GM23338 (cell line): Measurements from ENCODE around the gene TMEM213. TPM values are rescaled to one million over a fixed set of nuclear protein-coding genes. Genes with fewer than 3 reads are reported as not detected.

Source experiments
- ATAC-seq: fragments of 200-7000 bp; cut with Tn5 transposase; 3 replicates; pipeline ENCODE4 v1.9.1; 2020
- DNase-seq: peaks from one replicate; pipeline ENCODE4 v3.0.0-alpha.2; 2015; ENCODE audit warnings: low spot score
- H2AFZ ChIP-seq: fragments of 200-600 bp; sonication (generic); 2 replicates; pipeline ENCODE4 v1.8.0; 2016; ENCODE audit warnings: antibody characterized with exemption, mild to moderate bottlenecking, moderate library complexity
- H3F3A ChIP-seq: fragments of 200-600 bp; sonication (generic); replicated peaks from 2 replicates; pipeline ENCODE4 v1.8.0; 2017; ENCODE audit warnings: antibody characterized with exemption, mixed run types, low read depth
- H3K27ac ChIP-seq: fragments of 200-600 bp; sonication (generic); 2 replicates; pipeline ENCODE4 v1.6.1; 2016; ENCODE audit warnings: low read depth
- H3K27me3 ChIP-seq: fragments of 200-600 bp; sonication (generic); 2 replicates; pipeline ENCODE4 v1.8.0; 2016; ENCODE audit warnings: mild to moderate bottlenecking, mixed run types, moderate library complexity; ENCODE audit not compliant: insufficient read depth
- H3K36me3 ChIP-seq: fragments of 200-600 bp; sonication (generic); 2 replicates; pipeline ENCODE4 v1.8.0; 2016; ENCODE audit warnings: mild to moderate bottlenecking; ENCODE audit not compliant: insufficient read depth
- H3K4me1 ChIP-seq: fragments of 200-600 bp; sonication (generic); 2 replicates; pipeline ENCODE4 v1.8.0; 2016; ENCODE audit warnings: mild to moderate bottlenecking, moderate library complexity; ENCODE audit not compliant: insufficient read depth
- H3K4me2 ChIP-seq: fragments of 200-600 bp; sonication (generic); 2 replicates; pipeline ENCODE4 v1.7.1; 2017; ENCODE audit warnings: mixed run types
- H3K4me3 ChIP-seq: fragments of 200-600 bp; sonication (generic); 2 replicates; pipeline ENCODE4 v1.6.1; 2016; ENCODE audit warnings: mixed run types
- H3K79me2 ChIP-seq: fragments of 200-600 bp; sonication (generic); replicated peaks from 2 replicates; pipeline ENCODE4 v1.8.0; 2017; ENCODE audit warnings: mild to moderate bottlenecking; ENCODE audit not compliant: insufficient read depth
- H3K9me2 ChIP-seq: fragments of 200-600 bp; sonication (generic); 2 replicates; pipeline ENCODE4 v1.8.0; 2017; ENCODE audit not compliant: insufficient read depth
- H4K20me1 ChIP-seq: fragments of 200-600 bp; sonication (generic); replicated peaks from 2 replicates; pipeline ENCODE4 v1.8.0; 2017; ENCODE audit warnings: mild to moderate bottlenecking; ENCODE audit not compliant: insufficient read depth
- H3K27ac Mint-ChIP-seq: 2 replicates; pipeline ENCODE4 v1.8.0; 2020; ENCODE audit warnings: inconsistent platforms, mild to moderate bottlenecking, moderate library complexity, mixed read lengths
- H3K27me3 Mint-ChIP-seq: 3 replicates; pipeline ENCODE4 v1.8.0; 2022; ENCODE audit warnings: low read depth, mild to moderate bottlenecking, moderate library complexity, mixed read lengths, inconsistent platforms; ENCODE audit not compliant: insufficient read depth, poor library complexity
- H3K36me3 Mint-ChIP-seq: 3 replicates; pipeline ENCODE4 v1.8.0; 2021; ENCODE audit warnings: low read depth, mild to moderate bottlenecking, inconsistent platforms, moderate library complexity, mixed read lengths
- H3K4me1 Mint-ChIP-seq: 3 replicates; pipeline ENCODE4 v1.8.0; 2020; ENCODE audit warnings: mild to moderate bottlenecking, inconsistent platforms, mixed read lengths
- H3K4me3 Mint-ChIP-seq: 3 replicates; pipeline ENCODE4 v1.8.0; 2021; ENCODE audit warnings: moderate library complexity, mild to moderate bottlenecking, inconsistent platforms, mixed read lengths
- H3K9me3 Mint-ChIP-seq: 3 replicates; pipeline ENCODE4 v1.8.0; 2020; ENCODE audit warnings: moderate library complexity, mild to moderate bottlenecking, inconsistent platforms, mixed read lengths
- CREB1 ChIP-seq: fragments of 250-450 bp; sonication (Bioruptor Pico); IDR thresholded peaks from 2 replicates; pipeline ENCODE4 v1.5.0; 2020; ENCODE audit warnings: low read depth, mild to moderate bottlenecking, moderate library complexity
- EZH2phosphoT487 ChIP-seq: fragments of 200-600 bp; sonication (generic); IDR thresholded peaks from one replicate; pipeline ENCODE4 v1.8.1; 2018; ENCODE audit warnings: antibody characterized with exemption; ENCODE audit not compliant: unreplicated experiment
- NANOG ChIP-seq: IDR thresholded peaks from 2 replicates; pipeline ENCODE4 v1.6.1; 2016; ENCODE audit warnings: antibody characterized with exemption, borderline replicate concordance
- POLR2AphosphoS5 ChIP-seq: IDR thresholded peaks from 2 replicates; pipeline ENCODE4 v1.6.1; 2016; ENCODE audit warnings: antibody characterized with exemption, low read depth
- STAT1 ChIP-seq: IDR thresholded peaks from one replicate; pipeline ENCODE4 v1.6.1; 2016; ENCODE audit warnings: antibody characterized with exemption; ENCODE audit not compliant: unreplicated experiment
- ZNF114 ChIP-seq: fragments of 250-450 bp; sonication (Bioruptor Pico); IDR thresholded peaks from 2 replicates; pipeline ENCODE4 v1.5.0; 2020; ENCODE audit warnings: mild to moderate bottlenecking, moderate library complexity
- ZNF331 ChIP-seq: fragments of 250-450 bp; sonication (Bioruptor Pico); IDR thresholded peaks from 2 replicates; pipeline ENCODE4 v1.5.0; 2020; ENCODE audit warnings: low read depth, mild to moderate bottlenecking, moderate library complexity
- polyA plus RNA-seq: library from polyadenylated mRNA; unstranded; fragments of >200 nt; fragmentation: Nextera tagmentation; extraction: Ambion mirVana; gene quantifications from 2 replicates; pipeline ENCODE4 v1.2.1, GENCODE V29; 2016
- total RNA-seq: library from RNA; depleted of rRNA; stranded (reverse); fragments of >200 nt; shearing (Covaris generic); gene quantifications from 2 replicates; pipeline ENCODE4 v1.2.3, GENCODE V29; 2014
- TF ChIP-seq, protein P1 (sequence below): IDR thresholded peaks from 2 replicates; pipeline ENCODE4 v1.6.1; 2016; ENCODE audit warnings: antibody characterized with exemption
- TF ChIP-seq, protein P2 (sequence below), 2 experiments: fragments of 200-600 bp in 1 of 2; sonication (generic) in 1 of 2; conservative IDR thresholded peaks; 2 replicates each; pipeline versions ENCODE4 v1.5.1 to v1.6.1; 2016 to 2017; ENCODE audit warnings: antibody characterized with exemption in 2 of 2, low read depth in 2 of 2, mild to moderate bottlenecking in 2 of 2, moderate library complexity in 1 of 2

The TMEM213 gene
- total and polyA plus RNA-seq, 2 experiments from 2014 or later: 0.89 TPM; not detected in 1

DNA sequence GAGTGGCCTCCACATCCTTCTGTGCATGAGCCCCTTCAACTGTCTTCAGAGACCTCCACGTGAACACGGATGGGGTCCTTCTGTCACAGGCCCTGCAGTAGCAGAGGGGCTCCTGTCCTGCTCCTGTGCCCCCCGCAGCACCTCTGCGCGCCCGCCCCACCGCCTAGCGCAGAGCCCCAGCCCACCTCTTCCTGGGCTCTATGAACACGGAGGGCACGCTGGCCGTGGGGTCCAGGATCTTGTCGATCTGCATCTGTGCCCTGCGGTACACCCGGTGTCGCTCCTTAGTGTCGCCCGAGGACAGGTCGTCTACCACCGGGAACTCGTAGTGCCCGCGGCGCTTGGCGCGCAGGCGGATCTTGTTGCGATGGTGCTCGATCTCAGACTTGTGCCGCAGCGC lies 71.6 kb downstream of the TMEM213 start:
- no peaks in the 10 kb centered on the region for H3K9me3 Mint-ChIP-seq

DNA sequence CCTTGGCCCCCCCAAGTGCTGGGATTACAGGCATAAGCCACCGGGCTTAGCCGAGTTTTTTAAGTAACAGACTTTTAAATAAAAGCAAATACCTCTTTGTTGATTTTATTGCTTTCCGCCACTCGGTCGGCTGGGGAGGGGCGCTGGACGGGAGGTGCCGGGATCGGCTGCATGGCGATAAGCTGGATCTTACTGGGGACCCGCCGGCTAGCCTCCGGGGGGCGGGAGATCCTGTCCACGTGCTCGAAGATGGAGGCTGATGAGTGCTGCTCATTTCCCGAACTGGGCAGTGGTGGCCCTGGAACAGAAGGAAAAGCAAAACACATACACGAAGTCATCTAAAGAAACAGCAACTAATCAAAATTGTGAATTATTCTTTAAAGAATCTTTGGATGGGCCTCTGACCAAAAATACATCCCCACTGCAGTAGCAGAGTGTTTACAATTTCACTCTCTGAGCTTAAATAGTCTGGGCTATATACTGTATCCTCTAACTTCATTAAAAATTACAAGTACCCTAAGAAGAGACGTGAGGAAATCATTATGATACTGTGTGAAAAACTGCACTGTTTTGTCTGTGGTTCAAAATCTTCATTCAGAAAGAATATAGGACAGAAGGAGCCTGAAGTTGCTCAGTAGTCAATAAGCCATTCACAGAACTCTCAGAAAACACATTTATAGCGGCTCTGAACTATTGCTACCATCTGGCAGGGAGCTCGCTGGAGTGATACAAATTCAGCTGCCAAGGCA lies 73.4 kb downstream of the TMEM213 start:
- DNase-seq (no peak), ATAC-seq (no peak)
- Mint-ChIP-seq H3K4me3 (no peak overlapping the region), H3K27ac (no peak overlapping the region), H3K4me1 (no peaks in the 10 kb centered on the region; the same call in 2 of the 3 replicates), H3K36me3 (peaks cover 39% of the 10 kb centered on the region), H3K27me3 (peaks cover 2% of the 10 kb centered on the region), H3K9me3 (no peaks in the 10 kb centered on the region)
- Histone ChIP-seq H3K27me3 (no peaks in the 10 kb centered on the region), H3K4me2 (no peak overlapping the region), H4K20me1 (no peaks in the 10 kb centered on the region), H3F3A (no peaks in the 10 kb centered on the region), H3K36me3 (no peaks in the 10 kb centered on the region), H3K79me2 (no peaks in the 10 kb centered on the region), H3K27ac (no peak overlapping the region), H3K9me2 (no peaks in the 10 kb centered on the region), H3K4me1 (no peaks in the 10 kb centered on the region), H2AFZ (no peak overlapping the region), H3K4me3 (no peak overlapping the region)
- TF ChIP-seq STAT1: no peak

More for the DNA sequence above, 71.6 kb downstream of the TMEM213 start:
- H3K27me3 ChIP-seq: no peaks in the 10 kb centered on the region
- H3K4me1 Mint-ChIP-seq: no peaks in the 10 kb centered on the region; the same call in 2 of the 3 replicates
- H3K4me2 ChIP-seq: no peak overlapping the region
- H3K9me2 ChIP-seq: no peaks in the 10 kb centered on the region
- H3K27me3 Mint-ChIP-seq: peaks cover 4% of the 10 kb centered on the region
- H4K20me1 ChIP-seq: no peaks in the 10 kb centered on the region
- H3K36me3 Mint-ChIP-seq: peaks cover 45% of the 10 kb centered on the region
- no peak overlapping the region for H3K4me3 ChIP-seq
- no peaks in the 10 kb centered on the region for H3F3A ChIP-seq
- H3K27ac Mint-ChIP-seq: no peak overlapping the region
- H3K4me1 ChIP-seq: no peaks in the 10 kb centered on the region
- DNase-seq (no peak), ATAC-seq (no peak)
- no peaks in the 10 kb centered on the region for H3K79me2 ChIP-seq
- H3K4me3 Mint-ChIP-seq: no peak overlapping the region
- no peak overlapping the region for H3K27ac ChIP-seq
- H3K36me3 ChIP-seq: no peaks in the 10 kb centered on the region; the same call in 1 of the 2 replicates
- TF ChIP-seq ZNF114 (CRISPR knock-in tag) (no peak), POLR2AphosphoS5 (no peak), CREB1 (CRISPR knock-in tag) (no peak), ZNF331 (CRISPR knock-in tag) (no peak)
- TF ChIP-seq, protein P1, sequence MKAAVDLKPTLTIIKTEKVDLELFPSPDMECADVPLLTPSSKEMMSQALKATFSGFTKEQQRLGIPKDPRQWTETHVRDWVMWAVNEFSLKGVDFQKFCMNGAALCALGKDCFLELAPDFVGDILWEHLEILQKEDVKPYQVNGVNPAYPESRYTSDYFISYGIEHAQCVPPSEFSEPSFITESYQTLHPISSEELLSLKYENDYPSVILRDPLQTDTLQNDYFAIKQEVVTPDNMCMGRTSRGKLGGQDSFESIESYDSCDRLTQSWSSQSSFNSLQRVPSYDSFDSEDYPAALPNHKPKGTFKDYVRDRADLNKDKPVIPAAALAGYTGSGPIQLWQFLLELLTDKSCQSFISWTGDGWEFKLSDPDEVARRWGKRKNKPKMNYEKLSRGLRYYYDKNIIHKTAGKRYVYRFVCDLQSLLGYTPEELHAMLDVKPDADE: no peak
- no peak overlapping the region for H2AFZ ChIP-seq

DNA sequence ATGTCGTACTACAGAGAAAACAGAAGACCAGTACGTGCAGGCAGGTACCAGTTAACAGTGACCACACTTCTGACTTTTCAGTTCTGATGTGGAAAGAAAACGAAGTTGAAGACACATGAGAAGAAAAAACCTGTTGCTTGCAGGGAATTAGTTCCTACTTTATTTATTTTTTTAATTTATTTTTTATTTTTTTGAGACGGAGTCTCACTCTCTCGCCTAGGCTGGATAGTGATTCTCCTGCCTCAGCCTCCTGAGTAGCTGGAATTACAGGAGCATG lies 74.0 kb downstream of the TMEM213 start:
- DNase-seq: no peak
- H3K4me3 Mint-ChIP-seq: no peak overlapping the region
- no peaks in the 10 kb centered on the region for H3F3A ChIP-seq
- no peaks in the 10 kb centered on the region for H3K9me2 ChIP-seq
- H3K36me3 Mint-ChIP-seq: peaks cover 39% of the 10 kb centered on the region
- no peaks in the 10 kb centered on the region for H3K4me1 ChIP-seq
- no peak overlapping the region for H3K4me3 ChIP-seq
- H3K27ac Mint-ChIP-seq: no peak overlapping the region
- no peaks in the 10 kb centered on the region for H3K79me2 ChIP-seq
- no peak for TF ChIP-seq NANOG
- TF ChIP-seq POLR2AphosphoS5: no peak
- TF ChIP-seq, protein P2, sequence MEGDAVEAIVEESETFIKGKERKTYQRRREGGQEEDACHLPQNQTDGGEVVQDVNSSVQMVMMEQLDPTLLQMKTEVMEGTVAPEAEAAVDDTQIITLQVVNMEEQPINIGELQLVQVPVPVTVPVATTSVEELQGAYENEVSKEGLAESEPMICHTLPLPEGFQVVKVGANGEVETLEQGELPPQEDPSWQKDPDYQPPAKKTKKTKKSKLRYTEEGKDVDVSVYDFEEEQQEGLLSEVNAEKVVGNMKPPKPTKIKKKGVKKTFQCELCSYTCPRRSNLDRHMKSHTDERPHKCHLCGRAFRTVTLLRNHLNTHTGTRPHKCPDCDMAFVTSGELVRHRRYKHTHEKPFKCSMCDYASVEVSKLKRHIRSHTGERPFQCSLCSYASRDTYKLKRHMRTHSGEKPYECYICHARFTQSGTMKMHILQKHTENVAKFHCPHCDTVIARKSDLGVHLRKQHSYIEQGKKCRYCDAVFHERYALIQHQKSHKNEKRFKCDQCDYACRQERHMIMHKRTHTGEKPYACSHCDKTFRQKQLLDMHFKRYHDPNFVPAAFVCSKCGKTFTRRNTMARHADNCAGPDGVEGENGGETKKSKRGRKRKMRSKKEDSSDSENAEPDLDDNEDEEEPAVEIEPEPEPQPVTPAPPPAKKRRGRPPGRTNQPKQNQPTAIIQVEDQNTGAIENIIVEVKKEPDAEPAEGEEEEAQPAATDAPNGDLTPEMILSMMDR (conservative IDR thresholded peaks at IDR 0.05; ENCODE audit: low read depth in 2 of 2): no peak
- no peak for TF ChIP-seq EZH2phosphoT487
- no peaks in the 10 kb centered on the region for H4K20me1 ChIP-seq
- no peak for ATAC-seq
- H3K9me3 Mint-ChIP-seq: no peaks in the 10 kb centered on the region
- no peak overlapping the region for H3K4me2 ChIP-seq
- H3K27me3 Mint-ChIP-seq: peaks cover 2% of the 10 kb centered on the region
- no peak overlapping the region for H2AFZ ChIP-seq
- H3K27me3 ChIP-seq: no peaks in the 10 kb centered on the region
- H3K36me3 ChIP-seq: no peaks in the 10 kb centered on the region
- H3K4me1 Mint-ChIP-seq: no peaks in the 10 kb centered on the region; the same call in 2 of the 3 replicates
- no peak overlapping the region for H3K27ac ChIP-seq
